NCI-H82 (cell line): ENCODE measurements around the gene GAGE1.
A peak's percentile ranks its signal among the peaks of the same experiment; 100 is the strongest.
"Not testable (repeated sequence)": the region's sequence is repeated elsewhere in the genome, so short reads cannot be mapped to it uniquely, and the experiment has no call there.

Experiments
- DNase-seq: peaks from one replicate; lab custom pipeline; 2025; lab: John Stamatoyannopoulos, UW

GAGE1 gene

GRCh38 chrX:49598720-49599119, at the start of gene GAGE1:
Gene GAGE1 (plus strand): TSS chrX:49599020. CDS start chrX:49600175, 1,155 bp downstream.
- not testable (repeated sequence) for DNase-seq

- not testable (repeated sequence) for DNase-seq
Observed at GRCh38 chrX:49550989-49551388, 47.8 kb upstream of the GAGE1 start, which contains the start of gene GAGE12E. Gene GAGE12E (plus strand): TSS chrX:49551289. CDS start chrX:49552444, 1,155 bp downstream.

- not testable (repeated sequence) for DNase-seq
Observed at GRCh38 chrX:49560542-49560941, 38.3 kb upstream of the GAGE1 start, which contains the start of gene GAGE12F. Gene GAGE12F (plus strand): TSS chrX:49560842. CDS start chrX:49561997, 1,155 bp downstream.

GRCh38 chrX:49568728-49569127, 30.1 kb upstream of the GAGE1 start:
- DNase-seq: not testable (repeated sequence)

- not testable (repeated sequence) for DNase-seq
Observed at GRCh38 chrX:49569152-49569551, 29.7 kb upstream of the GAGE1 start.

GRCh38 chrX:49570100-49570499, 28.7 kb upstream of the GAGE1 start, which contains the start of gene GAGE12G:
Gene GAGE12G (plus strand): TSS chrX:49570400. CDS start chrX:49571555, 1,155 bp downstream.
- DNase-seq: not testable (repeated sequence)

GRCh38 chrX:49579649-49580048, 19.2 kb upstream of the GAGE1 start, which contains the start of gene GAGE12H:
Gene GAGE12H (plus strand): TSS chrX:49579949. CDS start chrX:49581104, 1,155 bp downstream.
- DNase-seq: not testable (repeated sequence)

GRCh38 chrX:49589196-49589595, 9.6 kb upstream of the GAGE1 start, which contains the start of gene GAGE2A:
Gene GAGE2A (plus strand): TSS chrX:49589496. CDS start chrX:49590651, 1,155 bp downstream.
- DNase-seq: not testable (repeated sequence)

- DNase-seq: not testable (repeated sequence)
Observed at GRCh38 chrX:49589769-49590478, 8.9 kb upstream of the GAGE1 start.

- not testable (repeated sequence) for DNase-seq
Observed at GRCh38 chrX:49590488-49590887, 8.3 kb upstream of the GAGE1 start.

- no peak for DNase-seq
Observed at GRCh38 chrX:49610718-49611310, 12.0 kb downstream of the GAGE1 start.

GRCh38 chrX:49618574-49618973, 19.8 kb downstream of the GAGE1 start:
- DNase-seq: no peak

GRCh38 chrX:49627086-49627777, 28.4 kb downstream of the GAGE1 start:
- peak; percentile 38 for DNase-seq

GRCh38 chrX:49644991-49645637, 46.3 kb downstream of the GAGE1 start:
- DNase-seq: no peak

- no peak for DNase-seq
Observed at GRCh38 chrX:49656533-49656932, 57.7 kb downstream of the GAGE1 start.
